HG02588 (cell line): ENCODE measurements around the gene EMILIN2.

Experiments
- ATAC-seq: cut with Tn5 transposase; IDR thresholded peaks from one replicate; pipeline ENCODE4 v1.9.1; 2021; ENCODE audit warnings: mild to moderate bottlenecking, moderate library complexity; ENCODE audit not compliant: unreplicated experiment

EMILIN2 gene

GRCh38 chr18:2948038-2948437, 101.2 kb downstream of the EMILIN2 start:
- no peak for ATAC-seq

GRCh38 chr18:2952605-2953004, 105.8 kb downstream of the EMILIN2 start:
- ATAC-seq = no peak

GRCh38 chr18:2953935-2954653, 107.3 kb downstream of the EMILIN2 start:
- no peak for ATAC-seq

- no peak for ATAC-seq
These were observed 108.3 kb downstream of the EMILIN2 start for GRCh38 chr18:2954869-2955645.

GRCh38 chr18:2956056-2956455, 109.2 kb downstream of the EMILIN2 start:
- no peak for ATAC-seq

- ATAC-seq = peak; percentile 62
These were observed 112.1 kb downstream of the EMILIN2 start for GRCh38 chr18:2958819-2959298.

GRCh38 chr18:2959341-2959740, 112.5 kb downstream of the EMILIN2 start:
- ATAC-seq = no peak

GRCh38 chr18:2960983-2961696, 114.3 kb downstream of the EMILIN2 start:
- no peak for ATAC-seq

- ATAC-seq = no peak
These were observed 115.0 kb downstream of the EMILIN2 start for GRCh38 chr18:2961821-2962220.

- no peak for ATAC-seq
These were observed 116.2 kb downstream of the EMILIN2 start for GRCh38 chr18:2963048-2963447.

- ATAC-seq = no peak
These were observed 117.7 kb downstream of the EMILIN2 start for GRCh38 chr18:2964361-2965010.
